OCI-LY1 (cell line): ENCODE results near the gene ZNF470.

Experiments
- H2AFZ ChIP-seq: fragments of 200-600 bp; sonication (generic), shearing (Covaris generic); 2 replicates; pipeline ENCODE4 v1.6.0; 2014; ENCODE audit warnings: antibody characterized with exemption, mild to moderate bottlenecking, low read length
- H3F3A ChIP-seq: fragments of 200-600 bp; sonication (generic), shearing (Covaris generic); 2 replicates; pipeline ENCODE4 v1.6.0; 2014; ENCODE audit warnings: mild to moderate bottlenecking, antibody characterized with exemption, low read length, moderate library complexity; ENCODE audit not compliant: insufficient read depth
- H3K27ac ChIP-seq: fragments of 200-600 bp; sonication (generic); 2 replicates; pipeline ENCODE4 v1.5.1; 2014; ENCODE audit warnings: low read length, mixed run types, mild to moderate bottlenecking, low read depth; ENCODE audit not compliant: poor library complexity, severe bottlenecking
- H3K27me3 ChIP-seq: fragments of 200-600 bp; sonication (generic); 2 replicates; pipeline ENCODE4 v1.6.0; 2014; ENCODE audit warnings: antibody characterized with exemption, mild to moderate bottlenecking, low read length, moderate library complexity; ENCODE audit not compliant: insufficient read depth
- H3K36me3 ChIP-seq: fragments of 200-600 bp; sonication (generic); 2 replicates; pipeline ENCODE4 v1.6.1; 2014; ENCODE audit warnings: mild to moderate bottlenecking, antibody characterized with exemption, low read length, moderate library complexity, mixed read lengths; ENCODE audit not compliant: insufficient read depth
- H3K4me1 ChIP-seq: fragments of 200-600 bp; sonication (generic); 2 replicates; pipeline ENCODE4 v1.5.1; 2014; ENCODE audit warnings: mild to moderate bottlenecking, low read length, moderate library complexity; ENCODE audit not compliant: insufficient read depth, severe bottlenecking
- H3K4me2 ChIP-seq: fragments of 200-600 bp; sonication (generic), shearing (Covaris generic); 2 replicates; pipeline ENCODE4 v1.6.1; 2014; ENCODE audit warnings: low read length
- H3K4me3 ChIP-seq: fragments of 200-600 bp; sonication (generic); 2 replicates; pipeline ENCODE4 v1.5.1; 2014; ENCODE audit warnings: low read length, low read depth, mild to moderate bottlenecking, mixed read lengths; ENCODE audit not compliant: poor library complexity, severe bottlenecking
- H3K79me2 ChIP-seq: fragments of 200-600 bp; shearing (Covaris generic); 2 replicates; pipeline ENCODE4 v1.6.1; 2016; ENCODE audit warnings: mixed run types, low read length, mixed read lengths; ENCODE audit not compliant: insufficient read depth
- H3K9ac ChIP-seq: fragments of 200-600 bp; sonication (generic), shearing (Covaris generic); 2 replicates; pipeline ENCODE4 v1.6.1; 2014; ENCODE audit warnings: mild to moderate bottlenecking, low read length, mixed read lengths
- H3K9me2 ChIP-seq: fragments of 200-600 bp; sonication (generic), shearing (Covaris generic); 2 replicates; pipeline ENCODE4 v1.6.1; 2014; ENCODE audit warnings: low read depth, mild to moderate bottlenecking, low read length, mixed read lengths
- H3K9me3 ChIP-seq: fragments of 200-600 bp; shearing (Covaris generic); 2 replicates; pipeline ENCODE4 v1.6.1; 2014; ENCODE audit warnings: low read length, mixed read lengths
- H4K20me1 ChIP-seq: fragments of 200-600 bp; sonication (generic), shearing (Covaris generic); 2 replicates; pipeline ENCODE4 v1.6.0; 2016; ENCODE audit warnings: mild to moderate bottlenecking, low read length; ENCODE audit not compliant: insufficient read depth
- CTCF ChIP-seq: fragments of 200-600 bp; sonication (generic), shearing (Covaris generic); IDR thresholded peaks from 2 replicates; pipeline ENCODE4 v1.5.1; 2017; ENCODE audit warnings: mild to moderate bottlenecking, antibody characterized with exemption, low read length, moderate library complexity, mixed read lengths
- EZH2 ChIP-seq: fragments of 200-600 bp; sonication (generic), shearing (Covaris generic); IDR thresholded peaks from 2 replicates; pipeline ENCODE4 v1.8.0; 2017; ENCODE audit warnings: borderline replicate concordance, mixed run types, mild to moderate bottlenecking, antibody characterized with exemption, low read length, moderate library complexity, mixed read lengths

ZNF470 gene

DNA sequence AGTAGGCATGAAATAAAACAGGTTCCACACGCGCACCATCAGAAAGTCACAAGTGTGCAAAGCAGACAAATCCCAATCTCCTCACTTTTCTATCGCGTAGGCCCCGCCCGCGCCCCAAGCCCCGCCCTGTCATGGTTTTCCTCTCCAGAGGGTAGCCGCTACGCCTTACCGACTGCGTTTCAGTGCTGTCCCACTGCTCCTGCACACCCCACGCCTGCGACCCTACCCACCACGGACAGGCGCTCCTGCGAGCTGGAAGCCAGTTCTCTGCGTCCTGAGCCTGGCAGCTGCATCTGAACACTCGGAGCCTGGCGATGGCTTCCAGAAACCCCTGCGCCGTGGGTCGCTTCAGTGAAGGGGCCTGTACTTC lies 379 bp upstream of the ZNF470 start:
- no peaks in the 10 kb centered on the region for H3K4me1 ChIP-seq
- no peaks in the 10 kb centered on the region for H3F3A ChIP-seq
- H3K4me2 ChIP-seq, result no peak overlapping the region
- no peak overlapping the region for H3K27ac ChIP-seq
- no peak for TF ChIP-seq EZH2
- TF ChIP-seq CTCF, result no peak
- 0 out of 2 replicates have a peak, but pooled peaks cover 8% of the 10 kb centered on the region for H3K9me3 ChIP-seq
- no peaks in the 10 kb centered on the region for H4K20me1 ChIP-seq
- H3K36me3 ChIP-seq, result no peaks in the 10 kb centered on the region
- H2AFZ ChIP-seq, result no peak overlapping the region
- no peaks in the 10 kb centered on the region for H3K79me2 ChIP-seq
- H3K4me3 ChIP-seq, result no peak overlapping the region
- no peak overlapping the region for H3K9ac ChIP-seq
- no peaks in the 10 kb centered on the region for H3K27me3 ChIP-seq
- no peaks in the 10 kb centered on the region for H3K9me2 ChIP-seq

GRCh38 chr19:56572589-56572988 lies 5.3 kb downstream of the ZNF470 start:
- Histone ChIP-seq H3K4me1 (no peaks in the 10 kb centered on the region), H3K36me3 (no peaks in the 10 kb centered on the region), H3K4me2 (no peak overlapping the region), H3K27ac (no peak overlapping the region), H3K27me3 (no peaks in the 10 kb centered on the region), H4K20me1 (no peaks in the 10 kb centered on the region), H3K9me2 (no peaks in the 10 kb centered on the region), H3K9me3 (peaks cover 24% of the 10 kb centered on the region), H3K4me3 (no peak overlapping the region), H3F3A (no peaks in the 10 kb centered on the region), H3K79me2 (no peaks in the 10 kb centered on the region), H2AFZ (no peak overlapping the region), H3K9ac (no peak overlapping the region)
- TF ChIP-seq EZH2 (no peak), CTCF (no peak)

DNA sequence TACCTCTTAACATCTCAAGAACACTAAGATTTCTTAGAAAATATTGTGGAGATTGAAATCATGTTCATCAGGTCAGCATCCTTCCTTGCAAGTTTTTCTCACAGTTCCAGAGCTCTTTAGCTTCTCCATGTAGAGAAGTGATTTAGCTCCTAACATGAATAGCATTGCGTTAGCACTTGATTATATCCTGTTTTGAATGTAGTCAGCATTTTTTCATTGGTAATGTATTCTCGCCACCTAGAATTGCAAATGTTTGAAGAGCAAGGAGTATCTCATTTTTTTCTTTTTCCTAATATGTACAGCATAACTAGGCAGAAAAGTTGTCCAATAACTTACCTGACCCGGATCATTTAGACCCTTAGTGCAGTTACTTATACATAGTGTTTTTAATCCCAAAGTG lies 6.6 kb downstream of the ZNF470 start:
- no peaks in the 10 kb centered on the region for H3K9me2 ChIP-seq
- H3K27me3 ChIP-seq, result no peaks in the 10 kb centered on the region
- H3K9ac ChIP-seq, result no peak overlapping the region
- no peaks in the 10 kb centered on the region for H3K79me2 ChIP-seq
- no peak overlapping the region for H3K4me2 ChIP-seq
- H3F3A ChIP-seq, result no peaks in the 10 kb centered on the region
- peaks cover 33% of the 10 kb centered on the region for H3K9me3 ChIP-seq
- no peaks in the 10 kb centered on the region for H4K20me1 ChIP-seq
- no peak overlapping the region for H2AFZ ChIP-seq
- no peaks in the 10 kb centered on the region for H3K36me3 ChIP-seq
- no peaks in the 10 kb centered on the region for H3K4me1 ChIP-seq
- H3K27ac ChIP-seq, result no peak overlapping the region
- no peak for TF ChIP-seq CTCF
- TF ChIP-seq EZH2, result no peak
- no peak overlapping the region for H3K4me3 ChIP-seq
